Neural cell (in vitro differentiated cells): ENCODE data around the gene CASP2.

Experiments
- EP300 ChIP-seq: fragments of 450-650 bp; conservative IDR thresholded peaks from 2 replicates; pipeline ENCODE4 v1.6.1; 2014; ENCODE audit warnings: antibody characterized with exemption, mild to moderate bottlenecking, moderate library complexity; ENCODE audit not compliant: poor library complexity, severe bottlenecking
- EZH2 ChIP-seq: fragments of 200-600, 300-800 bp; shearing (Covaris generic), sonication (generic); IDR thresholded peaks from 2 replicates; pipeline ENCODE4 v1.6.1; 2014; ENCODE audit warnings: antibody characterized with exemption, low read length, borderline replicate concordance, mild to moderate bottlenecking; ENCODE audit not compliant: insufficient read depth, poor library complexity, severe bottlenecking
- TAF1 ChIP-seq: IDR thresholded peaks from 2 replicates; pipeline ENCODE4 v1.6.1; 2012; ENCODE audit warnings: low read depth
- TF ChIP-seq, protein P1 (sequence below): fragments of 450-650 bp; IDR thresholded peaks from 2 replicates; pipeline ENCODE4 v1.5.1; 2014; ENCODE audit warnings: antibody characterized with exemption, mild to moderate bottlenecking, moderate library complexity; ENCODE audit not compliant: poor library complexity, severe bottlenecking

DNA sequence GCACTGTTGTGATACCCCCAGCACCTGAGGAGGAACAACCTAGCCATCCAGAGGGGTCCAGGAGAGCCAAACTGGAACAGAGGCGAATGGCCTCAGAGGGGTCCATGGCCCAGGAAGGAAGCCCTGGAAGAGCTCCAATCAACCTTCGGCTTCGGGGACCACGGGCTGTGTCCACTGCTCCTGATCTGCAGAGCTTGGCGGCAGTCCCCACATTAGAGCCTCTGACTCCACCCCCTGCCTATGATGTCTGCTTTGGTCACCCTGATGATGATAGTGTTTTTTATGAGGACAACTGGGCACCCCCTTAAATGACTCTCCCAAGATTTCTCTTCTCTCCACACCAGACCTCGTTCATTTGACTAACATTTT, 1.6 kb upstream of the CASP2 start:
- TF ChIP-seq, protein P1, sequence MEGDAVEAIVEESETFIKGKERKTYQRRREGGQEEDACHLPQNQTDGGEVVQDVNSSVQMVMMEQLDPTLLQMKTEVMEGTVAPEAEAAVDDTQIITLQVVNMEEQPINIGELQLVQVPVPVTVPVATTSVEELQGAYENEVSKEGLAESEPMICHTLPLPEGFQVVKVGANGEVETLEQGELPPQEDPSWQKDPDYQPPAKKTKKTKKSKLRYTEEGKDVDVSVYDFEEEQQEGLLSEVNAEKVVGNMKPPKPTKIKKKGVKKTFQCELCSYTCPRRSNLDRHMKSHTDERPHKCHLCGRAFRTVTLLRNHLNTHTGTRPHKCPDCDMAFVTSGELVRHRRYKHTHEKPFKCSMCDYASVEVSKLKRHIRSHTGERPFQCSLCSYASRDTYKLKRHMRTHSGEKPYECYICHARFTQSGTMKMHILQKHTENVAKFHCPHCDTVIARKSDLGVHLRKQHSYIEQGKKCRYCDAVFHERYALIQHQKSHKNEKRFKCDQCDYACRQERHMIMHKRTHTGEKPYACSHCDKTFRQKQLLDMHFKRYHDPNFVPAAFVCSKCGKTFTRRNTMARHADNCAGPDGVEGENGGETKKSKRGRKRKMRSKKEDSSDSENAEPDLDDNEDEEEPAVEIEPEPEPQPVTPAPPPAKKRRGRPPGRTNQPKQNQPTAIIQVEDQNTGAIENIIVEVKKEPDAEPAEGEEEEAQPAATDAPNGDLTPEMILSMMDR, result no peak
- TF ChIP-seq EP300 (no peak), EZH2 (no peak), TAF1 (no peak)
